Panc1 (cell line): ENCODE results near the gene FAM217A. TPM values are rescaled to one million over a fixed set of nuclear protein-coding genes. Genes with fewer than 3 reads are reported as not detected.

Experiments
- ATAC-seq: fragments of 200-7000 bp; cut with Tn5 transposase; 2 replicates; pipeline ENCODE4 v1.9.1; 2020; ENCODE audit warnings: mild to moderate bottlenecking, moderate library complexity
- BruUV-seq: library from RNA; stranded (reverse); fragments of 400-500 nt; replicated peaks from 2 replicates; lab custom pipeline; 2021; lab: Mats Ljungman, UMichigan
- CTCF ChIA-PET: fragments of 300-600 bp; sonication (Branson Sonifier 250); formaldehyde crosslinking; loops from one replicate; lab custom pipeline; 2022; ENCODE audit warnings: antibody characterized with exemption; lab: Charles Lee
- POLR2A ChIA-PET: fragments of 300-600 bp; sonication (Branson Sonifier 250); formaldehyde crosslinking; loops from one replicate; lab custom pipeline; 2022; ENCODE audit warnings: antibody characterized with exemption; lab: Charles Lee
- DNase-seq: peaks from one replicate; pipeline ENCODE4 v3.0.0-alpha.2; 2010; ENCODE audit warnings: low read depth, low spot score
- H3K27ac ChIP-seq: 2 replicates; pipeline ENCODE4 v1.5.1; 2011; ENCODE audit warnings: mild to moderate bottlenecking, low read length, inconsistent platforms
- H3K27me3 ChIP-seq: fragments of 200-500 bp; sonication (Bioruptor generic); 2 replicates; pipeline ENCODE4 v1.6.0; 2014; ENCODE audit warnings: low read length, inconsistent platforms; ENCODE audit not compliant: control insufficient read depth, insufficient read depth
- H3K36me3 ChIP-seq: fragments of 200-500 bp; sonication (Bioruptor generic); 2 replicates; pipeline ENCODE4 v1.5.1; 2014; ENCODE audit warnings: inconsistent platforms, mild to moderate bottlenecking, low read length, moderate library complexity; ENCODE audit not compliant: control insufficient read depth, insufficient read depth
- H3K4me1 ChIP-seq: 2 replicates; pipeline ENCODE4 v1.5.1; 2011; ENCODE audit warnings: inconsistent platforms, mild to moderate bottlenecking, low read length, moderate library complexity; ENCODE audit not compliant: control insufficient read depth, insufficient read depth
- H3K4me3 ChIP-seq, 2 experiments: 2 replicates each; pipeline ENCODE4 v1.5.1; 2011 to 2012; ENCODE audit warnings: low read depth in 2 of 2, low read length in 2 of 2, mild to moderate bottlenecking in 2 of 2, inconsistent platforms in 1 of 2, moderate library complexity in 1 of 2
- H3K9me3 ChIP-seq: fragments of 200-500 bp; sonication (Bioruptor generic); 2 replicates; pipeline ENCODE4 v1.5.1; 2014; ENCODE audit warnings: low read depth, mild to moderate bottlenecking, inconsistent platforms, low read length, moderate library complexity; ENCODE audit not compliant: control insufficient read depth, insufficient read depth
- POLR2AphosphoS5 ChIP-seq: IDR thresholded peaks from 2 replicates; pipeline ENCODE4 v1.6.1; 2012; ENCODE audit warnings: mild to moderate bottlenecking, low read depth, low read length, moderate library complexity
- SIN3A ChIP-seq: IDR thresholded peaks from 2 replicates; pipeline ENCODE4 v1.6.1; 2012; ENCODE audit warnings: low read depth, mild to moderate bottlenecking, low read length, moderate library complexity, borderline replicate concordance; ENCODE audit not compliant: insufficient read depth
- TCF7L2 ChIP-seq: IDR thresholded peaks from 2 replicates; pipeline ENCODE4 v1.6.1; 2011; ENCODE audit warnings: mild to moderate bottlenecking, low read depth, low read length, inconsistent platforms
- in situ Hi-C: cut with HindIII; loops from 2 replicates; pipeline ENCODE4 v1.10.0; 2016; ENCODE audit warnings: low sequenced_read_pairs, low pct_unique_long_range_greater_than_20kb
- intact Hi-C: fragments of 100-400 bp; cut with micrococcal nuclease; formaldehyde crosslinking; loops from one replicate; pipeline ENCODE4 v1.10.0; 2022; ENCODE audit not compliant: unreplicated experiment
- total RNA-seq: library from RNA; stranded (reverse); gene quantifications from one replicate; pipeline ENCODE4 v1.2.1, GENCODE V29; 2021; ENCODE audit not compliant: unreplicated experiment
- TF ChIP-seq, protein P1 (sequence below): fragments of 450-650 bp; IDR thresholded peaks from 2 replicates; pipeline ENCODE4 v1.5.1; 2017; ENCODE audit warnings: mild to moderate bottlenecking
- TF ChIP-seq, protein P2 (sequence below), 2 experiments: IDR thresholded peaks; 2 replicates each; pipeline ENCODE4 v1.6.1; 2011 to 2012; ENCODE audit warnings: low read depth in 2 of 2, control low read depth in 1 of 2, low read length in 1 of 2, mild to moderate bottlenecking in 1 of 2, moderate library complexity in 1 of 2; ENCODE audit not compliant: insufficient read depth in 1 of 2

The FAM217A gene
- total RNA-seq, 1 experiment from 2014 or later = not detected

DNA sequence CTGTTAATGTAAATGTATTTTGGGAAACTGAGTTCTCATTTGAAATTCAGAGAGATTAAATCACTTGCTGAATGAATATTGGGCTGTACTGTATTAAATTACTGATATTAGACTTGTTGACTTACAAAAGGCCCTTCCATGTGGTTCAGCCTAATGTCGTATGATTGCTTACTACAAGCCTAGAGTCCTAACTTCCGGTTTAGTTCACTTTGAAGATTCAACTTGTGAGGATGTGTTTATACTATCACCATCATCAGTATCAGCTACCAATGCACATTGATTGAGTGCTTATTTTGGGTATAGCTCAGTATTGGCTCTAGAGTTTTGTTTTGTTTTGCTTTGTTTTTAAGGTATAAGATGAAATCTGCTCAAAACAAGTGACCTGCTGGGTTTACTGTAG, 48.3 kb downstream of the FAM217A start:
- H3K4me3 ChIP-seq = no peak overlapping the region
- H3K36me3 ChIP-seq = peaks cover 21% of the 10 kb centered on the region
- no peaks in the 10 kb centered on the region for H3K9me3 ChIP-seq
- no peak overlapping the region for H3K27ac ChIP-seq
- POLR2A ChIA-PET = no interaction called here
- in situ Hi-C loops (no loop called here), intact Hi-C loops (no loop called here)
- ATAC-seq (no peak), DNase-seq (no peak)
- H3K27me3 ChIP-seq = no peaks in the 10 kb centered on the region
- BruUV-seq = no TSS peak
- TF ChIP-seq, protein P1, sequence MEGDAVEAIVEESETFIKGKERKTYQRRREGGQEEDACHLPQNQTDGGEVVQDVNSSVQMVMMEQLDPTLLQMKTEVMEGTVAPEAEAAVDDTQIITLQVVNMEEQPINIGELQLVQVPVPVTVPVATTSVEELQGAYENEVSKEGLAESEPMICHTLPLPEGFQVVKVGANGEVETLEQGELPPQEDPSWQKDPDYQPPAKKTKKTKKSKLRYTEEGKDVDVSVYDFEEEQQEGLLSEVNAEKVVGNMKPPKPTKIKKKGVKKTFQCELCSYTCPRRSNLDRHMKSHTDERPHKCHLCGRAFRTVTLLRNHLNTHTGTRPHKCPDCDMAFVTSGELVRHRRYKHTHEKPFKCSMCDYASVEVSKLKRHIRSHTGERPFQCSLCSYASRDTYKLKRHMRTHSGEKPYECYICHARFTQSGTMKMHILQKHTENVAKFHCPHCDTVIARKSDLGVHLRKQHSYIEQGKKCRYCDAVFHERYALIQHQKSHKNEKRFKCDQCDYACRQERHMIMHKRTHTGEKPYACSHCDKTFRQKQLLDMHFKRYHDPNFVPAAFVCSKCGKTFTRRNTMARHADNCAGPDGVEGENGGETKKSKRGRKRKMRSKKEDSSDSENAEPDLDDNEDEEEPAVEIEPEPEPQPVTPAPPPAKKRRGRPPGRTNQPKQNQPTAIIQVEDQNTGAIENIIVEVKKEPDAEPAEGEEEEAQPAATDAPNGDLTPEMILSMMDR = no peak
- CTCF ChIA-PET = no interaction called here
- 0 out of 2 replicates have a peak, but pooled peaks cover 8% of the 10 kb centered on the region for H3K4me1 ChIP-seq

DNA sequence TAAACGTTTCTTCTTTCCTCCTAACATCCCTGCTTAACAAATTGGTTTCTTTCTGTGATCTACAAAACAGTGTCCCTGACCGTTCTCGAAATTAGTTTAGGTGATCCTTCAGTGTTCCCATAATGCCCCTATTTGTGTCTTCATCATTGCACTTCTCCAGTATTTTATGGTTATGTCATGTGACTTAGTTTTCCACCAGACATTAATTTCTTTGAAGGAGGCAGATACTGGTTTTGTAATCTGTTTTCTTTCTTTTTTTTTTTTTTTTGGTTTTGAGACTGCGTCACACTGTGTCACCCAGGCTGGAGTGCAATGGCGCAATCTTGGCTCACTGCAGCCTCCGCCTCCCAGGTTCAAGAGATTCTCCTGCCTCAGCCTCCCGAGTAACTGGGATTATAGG, 49.2 kb downstream of the FAM217A start:
- ATAC-seq (no peak), DNase-seq (no peak)
- TF ChIP-seq TCF7L2 = no peak
- no peak for TF ChIP-seq SIN3A
- TF ChIP-seq, protein P2, sequence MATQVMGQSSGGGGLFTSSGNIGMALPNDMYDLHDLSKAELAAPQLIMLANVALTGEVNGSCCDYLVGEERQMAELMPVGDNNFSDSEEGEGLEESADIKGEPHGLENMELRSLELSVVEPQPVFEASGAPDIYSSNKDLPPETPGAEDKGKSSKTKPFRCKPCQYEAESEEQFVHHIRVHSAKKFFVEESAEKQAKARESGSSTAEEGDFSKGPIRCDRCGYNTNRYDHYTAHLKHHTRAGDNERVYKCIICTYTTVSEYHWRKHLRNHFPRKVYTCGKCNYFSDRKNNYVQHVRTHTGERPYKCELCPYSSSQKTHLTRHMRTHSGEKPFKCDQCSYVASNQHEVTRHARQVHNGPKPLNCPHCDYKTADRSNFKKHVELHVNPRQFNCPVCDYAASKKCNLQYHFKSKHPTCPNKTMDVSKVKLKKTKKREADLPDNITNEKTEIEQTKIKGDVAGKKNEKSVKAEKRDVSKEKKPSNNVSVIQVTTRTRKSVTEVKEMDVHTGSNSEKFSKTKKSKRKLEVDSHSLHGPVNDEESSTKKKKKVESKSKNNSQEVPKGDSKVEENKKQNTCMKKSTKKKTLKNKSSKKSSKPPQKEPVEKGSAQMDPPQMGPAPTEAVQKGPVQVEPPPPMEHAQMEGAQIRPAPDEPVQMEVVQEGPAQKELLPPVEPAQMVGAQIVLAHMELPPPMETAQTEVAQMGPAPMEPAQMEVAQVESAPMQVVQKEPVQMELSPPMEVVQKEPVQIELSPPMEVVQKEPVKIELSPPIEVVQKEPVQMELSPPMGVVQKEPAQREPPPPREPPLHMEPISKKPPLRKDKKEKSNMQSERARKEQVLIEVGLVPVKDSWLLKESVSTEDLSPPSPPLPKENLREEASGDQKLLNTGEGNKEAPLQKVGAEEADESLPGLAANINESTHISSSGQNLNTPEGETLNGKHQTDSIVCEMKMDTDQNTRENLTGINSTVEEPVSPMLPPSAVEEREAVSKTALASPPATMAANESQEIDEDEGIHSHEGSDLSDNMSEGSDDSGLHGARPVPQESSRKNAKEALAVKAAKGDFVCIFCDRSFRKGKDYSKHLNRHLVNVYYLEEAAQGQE (IDR thresholded peaks at IDR 0.05; ENCODE audit: insufficient read depth in 1 of 2, low read depth in 2 of 2, low read length in 1 of 2) = no peak
- TF ChIP-seq, protein P1 = no peak
- TF ChIP-seq POLR2AphosphoS5 = no peak
- H3K27me3 ChIP-seq = no peaks in the 10 kb centered on the region
- no peak overlapping the region for H3K27ac ChIP-seq
- POLR2A ChIA-PET = no interaction called here
- H3K9me3 ChIP-seq = no peaks in the 10 kb centered on the region
- peaks cover 23% of the 10 kb centered on the region for H3K36me3 ChIP-seq
- intact Hi-C loops (no loop called here), in situ Hi-C loops (no loop called here)
- H3K4me3 ChIP-seq = no peak overlapping the region
- H3K4me1 ChIP-seq = 0 out of 2 replicates have a peak, but pooled peaks cover 8% of the 10 kb centered on the region
- no TSS peak for BruUV-seq
- CTCF ChIA-PET = no interaction called here
